B cell (primary cell): Measurements from ENCODE around the gene C2orf78. TPM values are rescaled to one million over a fixed set of nuclear protein-coding genes. Genes with fewer than 3 reads are reported as not detected.
A peak's percentile ranks its signal among the peaks of the same experiment; 100 is the strongest.
"Not testable (repeated sequence)": the region's sequence is repeated elsewhere in the genome, so short reads cannot be mapped to it uniquely, and the experiment has no call there.

Source experiments
- ATAC-seq: fragments of 200-7000 bp; cut with Tn5 transposase; one replicate; pipeline ENCODE4 v1.10.0; 2021; ENCODE audit warnings: low read depth, mild to moderate bottlenecking, moderate number of reproducible peaks, moderate library complexity
- CTCF ChIA-PET: fragments of 350-600 bp; sonication (Branson Sonifier 250); formaldehyde crosslinking; loops from one replicate; lab custom pipeline; 2021; ENCODE audit warnings: antibody characterized with exemption, inconsistent platforms; lab: Charles Lee
- POLR2A ChIA-PET: fragments of 350-600 bp; sonication (Branson Sonifier 250); formaldehyde crosslinking; loops from one replicate; lab custom pipeline; 2021; ENCODE audit warnings: antibody characterized with exemption; lab: Charles Lee
- DNase-seq: peaks from one replicate; pipeline ENCODE4 v3.0.0; 2013
- H2AFZ ChIP-seq: 2 replicates; pipeline ENCODE4 v1.6.1; 2012; ENCODE audit warnings: mild to moderate bottlenecking, low read depth, low read length; ENCODE audit not compliant: insufficient read depth, poor library complexity, severe bottlenecking
- H3K27ac ChIP-seq, 2 donors: 1 replicate in 1 of 2; 2 replicates in 1 of 2; pipeline ENCODE4 v1.5.1; 2012 to 2013; ENCODE audit warnings: low read length in 2 of 2, mild to moderate bottlenecking in 2 of 2, moderate library complexity in 1 of 2
- H3K27me3 ChIP-seq, 4 experiments: fragments of 200-600 bp in 1 of 4; sonication (generic) in 1 of 4; replicated peaks in 1 of 4; 1 replicate in 2 of 4; 2 replicates in 2 of 4; pipeline versions ENCODE4 v1.6.1 to v1.7.0; 2013 to 2016; ENCODE audit warnings: low read length in 3 of 4, mild to moderate bottlenecking in 2 of 4, mixed read lengths in 1 of 4, moderate library complexity in 1 of 4; ENCODE audit not compliant: insufficient read depth in 4 of 4, control insufficient read depth in 3 of 4; ENCODE audit errors: control extremely low read depth in 1 of 4
- H3K36me3 ChIP-seq, 2 experiments: replicated peaks in 1 of 2; 1 replicate in 1 of 2; 2 replicates in 1 of 2; pipeline versions ENCODE4 v1.6.1 to v1.7.1; 2013; ENCODE audit warnings: low read length in 1 of 2; ENCODE audit not compliant: insufficient read depth in 2 of 2, control insufficient read depth in 1 of 2; ENCODE audit errors: control extremely low read depth in 1 of 2, extremely low read depth in 1 of 2
- H3K4me1 ChIP-seq, 2 donors: fragments of 200-600 bp in 1 of 2; sonication (generic) in 1 of 2; 1 replicate in 1 of 2; 2 replicates in 1 of 2; pipeline versions ENCODE4 v1.5.1 to v1.6.1; 2013 to 2017; ENCODE audit warnings: low read length in 2 of 2; ENCODE audit not compliant: control insufficient read depth in 2 of 2, insufficient read depth in 2 of 2
- H3K4me2 ChIP-seq: replicated peaks from 2 replicates; pipeline ENCODE3; 2012; ENCODE audit warnings: mild to moderate bottlenecking, low read depth, low read length; ENCODE audit not compliant: poor library complexity, severe bottlenecking
- H3K4me3 ChIP-seq, 5 experiments: fragments of 200-600 bp in 1 of 5; sonication (generic) in 1 of 5; 1 replicate in 3 of 5; 2 replicates in 2 of 5; pipeline versions ENCODE4 v1.5.1 to v1.7.0; 2011 to 2016; ENCODE audit warnings: low read length in 4 of 5, mild to moderate bottlenecking in 4 of 5, low read depth in 2 of 5, control low read depth in 1 of 5, moderate library complexity in 1 of 5; ENCODE audit not compliant: insufficient read depth in 1 of 5; ENCODE audit errors: control extremely low read depth in 1 of 5, extremely low read depth in 1 of 5
- H3K79me2 ChIP-seq: fragments of 200-600 bp; sonication (generic); one replicate; pipeline ENCODE4 v1.6.0; 2016; ENCODE audit warnings: low read length; ENCODE audit not compliant: control insufficient read depth, insufficient read depth
- H3K9ac ChIP-seq: fragments of 200-600 bp; sonication (generic); 2 replicates; pipeline ENCODE4 v1.6.1; 2017; ENCODE audit warnings: mild to moderate bottlenecking, low read length, moderate library complexity
- H3K9me3 ChIP-seq, 3 donors: one replicate each; pipeline versions ENCODE4 v1.6.1 to v1.7.1; 2013; ENCODE audit warnings: low read length in 2 of 3; ENCODE audit not compliant: control insufficient read depth in 2 of 3, insufficient read depth in 1 of 3; ENCODE audit errors: control extremely low read depth in 1 of 3
- H4K20me1 ChIP-seq: 2 replicates; pipeline ENCODE4 v1.6.0; 2012; ENCODE audit warnings: mild to moderate bottlenecking, low read length; ENCODE audit not compliant: insufficient read depth, control insufficient read depth, poor library complexity, severe bottlenecking
- H3K27ac Mint-ChIP-seq: one replicate; pipeline ENCODE4 v1.8.0; 2021; ENCODE audit warnings: mixed read lengths
- H3K27me3 Mint-ChIP-seq: one replicate; pipeline ENCODE4 v1.8.0; 2021; ENCODE audit warnings: mixed read lengths
- H3K4me1 Mint-ChIP-seq: one replicate; pipeline ENCODE4 v1.8.0; 2021; ENCODE audit warnings: mixed read lengths
- H3K4me3 Mint-ChIP-seq: one replicate; pipeline ENCODE4 v1.8.0; 2021; ENCODE audit warnings: mixed read lengths
- H3K9me3 Mint-ChIP-seq: one replicate; pipeline ENCODE4 v1.8.0; 2022; ENCODE audit warnings: mixed read lengths; ENCODE audit not compliant: insufficient read depth
- CTCF ChIP-seq: fragments of 200-600 bp; IDR thresholded peaks from one replicate; pipeline ENCODE4 v1.8.0; 2022; ENCODE audit warnings: antibody characterized with exemption, mild to moderate bottlenecking
- EZH2 ChIP-seq: IDR thresholded peaks from 2 replicates; pipeline ENCODE4 v1.6.1; 2012; ENCODE audit warnings: borderline replicate concordance, low read depth, mild to moderate bottlenecking, moderate library complexity, low read length; ENCODE audit not compliant: insufficient read depth, poor library complexity, severe bottlenecking
- WGBS: methylation state at CpG from one replicate; pipeline ENCODE4 v1.1.5; 2013; ENCODE audit warnings: missing lambda C conversion rate; ENCODE audit not compliant: insufficient coverage; 5-methylcytosine and 5-hydroxymethylcytosine counted together
- intact Hi-C: fragments of 100-400 bp; cut with micrococcal nuclease; formaldehyde crosslinking; loops from one replicate; pipeline ENCODE4 v1.10.0; 2022
- polyA plus RNA-seq: library from polyadenylated mRNA; depleted of rRNA; stranded (reverse); fragments of >200 nt; gene quantifications from 2 replicates; pipeline ENCODE4 v1.2.3, GENCODE V29; 2012
- total RNA-seq, 2 donors: library from RNA; stranded (reverse); fragments of 120-200 nt in 1 of 2; gene quantifications; 1 replicate in 1 of 2; 2 replicates in 1 of 2; pipeline versions ENCODE4 v1.2.3 to v1.2.4, GENCODE V29; 2013 to 2022

The C2orf78 gene
- total and polyA plus RNA-seq, 2 donors (not counting 1 experiment from before 2014, with no cell fraction given), result not detected

- Mint-ChIP-seq H3K4me1 (peaks cover 22% of the 10 kb centered on the region), H3K27ac (peak overlapping the region; percentile 99), H3K4me3 (peak overlapping the region; percentile 100), H3K9me3 (no peaks in the 10 kb centered on the region), H3K27me3 (peaks cover 10% of the 10 kb centered on the region)
- H3K4me2 ChIP-seq, result peak overlapping the region; percentile 80
- ATAC-seq (no peak), DNase-seq (no peak)
- peaks cover 39% of the 10 kb centered on the region for H3K79me2 ChIP-seq
- CTCF ChIA-PET, result interaction anchor here (1.0 kb wide), 1 partner anchor 48 kb away, joined by 3 read pairs; the partner anchor contains the start of gene STAMBP
- H2AFZ ChIP-seq, result peak overlapping the region; percentile 89
- POLR2A ChIA-PET, result interaction anchor here (0.9 kb wide), 1 partner anchor 419 kb away, joined by 3 read pairs; the partner anchor contains the start of gene MTHFD2
- no peak for TF ChIP-seq EZH2
- peak; percentile 40 for TF ChIP-seq CTCF
- peaks cover 3 to 19% of the 10 kb centered on the region in 2 experiments for H3K36me3 ChIP-seq
- peak overlapping the region; percentile 64 to 95 (median 91) for H3K4me3 ChIP-seq
- H3K27me3 ChIP-seq, result no peaks in the 10 kb centered on the region
- H3K9me3 ChIP-seq, result no peaks in the 10 kb centered on the region
- H4K20me1 ChIP-seq, result no peaks in the 10 kb centered on the region
- H3K27ac ChIP-seq, result peak overlapping the region in 1 of 2 donors; percentile 72
- peak overlapping the region; percentile 86 for H3K9ac ChIP-seq
- H3K4me1 ChIP-seq, result peaks cover 11 to 18% of the 10 kb centered on the region in 2 donors
- 0% methylated on average over 1 of the region's 7 CpGs for WGBS
- intact Hi-C loops, result loop anchor here (1.0 kb wide), 2 partner anchors 43 to 48 kb away; partner anchors contain the start of genes STAMBP and TPRKB
These were observed 3.8 kb upstream of the C2orf78 start for GRCh38 chr2:73780237-73780582.

DNA sequence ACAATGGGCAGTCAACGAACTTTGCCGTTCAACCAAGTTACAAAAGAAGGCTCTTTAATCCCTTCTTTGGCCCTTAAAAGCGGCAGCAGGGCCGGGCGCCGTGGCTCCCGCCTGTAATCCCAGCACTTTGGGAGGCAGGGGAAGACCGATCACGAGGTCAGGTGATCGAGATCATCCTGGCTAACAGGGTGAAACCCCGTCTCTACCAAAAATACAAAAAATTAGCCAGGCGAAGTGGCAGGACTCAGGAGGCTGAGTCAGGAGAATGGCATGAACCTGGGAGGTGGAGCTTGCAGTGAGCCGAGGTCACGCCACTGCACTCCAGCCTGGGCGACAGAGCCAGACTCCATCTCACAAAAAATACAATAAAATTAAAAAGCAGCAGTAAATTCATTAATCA lies 581 bp upstream of the C2orf78 start:
- POLR2A ChIA-PET, H3K9ac ChIP-seq, CTCF ChIA-PET, H3K27me3 Mint-ChIP-seq, H3K4me3 Mint-ChIP-seq, H3K27ac ChIP-seq, ATAC-seq, DNase-seq, H3K36me3 ChIP-seq, H3K27ac Mint-ChIP-seq, H3K4me2 ChIP-seq, H3K4me3 ChIP-seq, H4K20me1 ChIP-seq, H3K9me3 ChIP-seq, H2AFZ ChIP-seq, H3K27me3 ChIP-seq, intact Hi-C loops, H3K9me3 Mint-ChIP-seq: not testable (repeated sequence)
- H3K4me1 Mint-ChIP-seq, result peaks cover 12% of the 10 kb centered on the region
- WGBS, result 94% methylated on average over 12 of the region's 15 CpGs
- peaks cover 25% of the 10 kb centered on the region for H3K79me2 ChIP-seq
- peaks cover 7 to 14% of the 10 kb centered on the region in 2 donors for H3K4me1 ChIP-seq
